Renal cortical epithelial cell (primary cell): ENCODE data around the gene PSTPIP1. TPM values are rescaled to one million over a fixed set of nuclear protein-coding genes. Genes with fewer than 3 reads are reported as not detected.
A peak's percentile ranks its signal among the peaks of the same experiment; 100 is the strongest.

Experiments
- DNase-seq: peaks from one replicate; pipeline ENCODE4 v3.0.0-alpha.2; 2011; ENCODE audit warnings: low read depth
- total RNA-seq: library from RNA; depleted of rRNA; stranded (reverse); fragments of >200 nt; gene quantifications from 2 replicates; pipeline ENCODE4 v1.2.3, GENCODE V29; 2014

Gene PSTPIP1
- total RNA-seq, 1 donor from 2014 or later = not detected

GRCh38 chr15:76998663-76999285, 3.8 kb downstream of the PSTPIP1 start:
- DNase-seq = no peak

GRCh38 chr15:76999996-77000395, 5.1 kb downstream of the PSTPIP1 start:
- DNase-seq = no peak

- DNase-seq = no peak
Observed at GRCh38 chr15:77001351-77001750, 6.4 kb downstream of the PSTPIP1 start.

DNA sequence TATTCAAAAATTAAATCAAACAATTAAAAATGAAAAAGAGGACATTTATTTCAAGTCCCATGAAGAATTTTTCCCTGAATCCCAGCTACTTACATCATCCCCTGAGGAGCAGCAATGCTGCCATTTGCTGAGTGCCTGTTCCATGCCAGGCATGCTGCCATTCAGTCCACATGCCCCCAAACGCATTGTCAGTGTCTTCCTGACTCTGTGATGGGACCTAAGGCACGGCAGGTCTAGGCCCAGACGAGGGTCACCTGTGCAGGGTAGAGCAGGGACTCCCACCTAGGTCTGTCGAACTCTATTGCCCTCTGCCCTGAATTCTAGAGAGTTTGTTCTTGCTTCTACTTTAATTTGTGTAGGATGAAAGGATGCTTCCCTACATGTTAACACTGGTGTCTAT, 7.0 kb downstream of the PSTPIP1 start:
- DNase-seq = no peak

GRCh38 chr15:77002436-77002835, 7.5 kb downstream of the PSTPIP1 start:
- no peak for DNase-seq

DNA sequence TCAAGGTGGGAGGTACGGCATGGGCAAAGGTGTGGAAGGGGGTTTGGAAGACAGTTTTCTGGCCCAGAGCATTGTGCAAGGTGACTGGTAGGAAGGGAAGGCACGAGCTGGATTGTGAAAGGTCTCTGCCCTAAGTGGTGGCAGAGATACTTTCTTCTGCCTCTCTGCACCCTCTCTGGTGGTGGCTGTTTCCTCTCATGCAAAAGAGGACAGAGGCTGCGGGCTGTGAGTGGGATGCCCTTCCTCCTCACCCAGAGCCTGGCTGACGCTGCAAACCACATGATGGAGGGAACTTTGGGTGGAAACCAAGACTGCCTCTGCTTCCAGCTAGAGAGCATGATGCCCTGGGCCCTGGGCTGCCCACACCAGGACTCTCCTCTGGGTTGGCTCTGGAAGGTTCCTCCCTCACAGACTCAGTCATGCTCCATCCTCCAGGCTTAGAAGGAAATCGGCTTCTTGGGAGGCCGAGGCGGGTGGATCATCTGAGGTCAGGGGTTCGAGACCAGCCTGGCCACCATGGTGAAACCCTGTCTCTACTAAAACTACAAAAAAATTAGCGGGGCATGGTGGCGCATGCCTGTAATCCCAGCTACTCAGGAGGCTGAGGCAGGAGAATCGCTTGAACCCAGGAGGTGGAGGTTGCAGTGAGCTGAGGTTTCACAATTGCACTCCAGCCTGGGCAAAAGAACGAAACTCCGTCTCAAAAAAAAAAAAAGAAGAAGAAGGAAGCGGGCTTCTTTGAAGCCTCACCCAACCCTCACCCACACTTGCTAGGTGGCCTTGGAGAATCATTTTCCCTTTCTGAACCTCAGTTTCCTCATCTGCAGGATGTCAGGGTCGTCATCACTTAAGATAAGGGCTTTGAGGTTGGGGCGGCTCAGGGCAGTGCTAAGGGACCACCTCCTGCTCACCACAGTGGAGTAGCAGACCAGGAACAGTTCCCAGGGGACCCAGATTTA, 8.3 kb downstream of the PSTPIP1 start:
- no peak for DNase-seq

DNA sequence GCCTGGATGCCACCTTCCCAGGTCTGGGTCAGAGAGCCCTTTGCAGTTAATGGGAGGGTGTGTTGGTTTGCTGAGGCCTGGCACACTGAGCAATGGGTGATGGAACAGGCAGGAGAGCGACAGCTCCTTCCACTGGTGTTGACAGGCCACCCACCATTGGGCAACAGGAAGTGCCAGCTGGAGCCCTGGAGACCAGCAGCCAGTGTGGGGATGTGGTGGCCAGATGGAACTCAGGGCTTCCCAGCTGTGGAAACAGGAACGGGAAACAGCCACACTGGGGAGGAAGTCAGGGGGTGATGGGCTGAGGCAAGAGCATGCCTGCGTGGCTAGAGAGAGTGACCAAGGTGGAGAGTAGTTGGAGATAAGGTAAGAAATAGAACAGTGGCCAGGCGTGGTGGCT, 9.3 kb downstream of the PSTPIP1 start:
- no peak for DNase-seq

- DNase-seq = no peak
Observed at GRCh38 chr15:77009176-77009575, 14.2 kb downstream of the PSTPIP1 start.

- peak; percentile 6 for DNase-seq
Observed at GRCh38 chr15:77009646-77010311, 14.9 kb downstream of the PSTPIP1 start.

- no peak for DNase-seq
Observed at GRCh38 chr15:77010312-77010686, 15.4 kb downstream of the PSTPIP1 start.

DNA sequence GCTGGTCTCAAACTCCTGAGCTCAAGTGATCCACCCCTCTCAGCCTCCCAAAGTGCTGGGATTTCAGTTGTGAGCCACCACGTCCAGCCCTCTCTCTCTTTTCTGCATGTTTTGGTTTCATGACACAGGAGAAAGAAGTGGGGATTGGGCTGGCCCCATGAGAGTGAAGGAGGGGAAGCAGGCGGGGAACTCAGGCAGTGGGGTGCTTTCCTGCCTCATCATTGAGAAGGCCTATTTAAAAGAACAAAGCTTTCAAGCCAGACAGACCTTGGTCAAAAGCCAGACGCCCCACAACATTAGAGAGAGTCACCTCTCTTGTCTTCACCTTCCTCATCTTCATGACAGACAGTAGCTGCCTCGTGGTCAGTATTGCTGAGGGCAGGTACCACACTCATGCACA, 15.9 kb downstream of the PSTPIP1 start:
- no peak for DNase-seq

- DNase-seq = no peak
Observed at GRCh38 chr15:77012117-77012712, 17.3 kb downstream of the PSTPIP1 start.

DNA sequence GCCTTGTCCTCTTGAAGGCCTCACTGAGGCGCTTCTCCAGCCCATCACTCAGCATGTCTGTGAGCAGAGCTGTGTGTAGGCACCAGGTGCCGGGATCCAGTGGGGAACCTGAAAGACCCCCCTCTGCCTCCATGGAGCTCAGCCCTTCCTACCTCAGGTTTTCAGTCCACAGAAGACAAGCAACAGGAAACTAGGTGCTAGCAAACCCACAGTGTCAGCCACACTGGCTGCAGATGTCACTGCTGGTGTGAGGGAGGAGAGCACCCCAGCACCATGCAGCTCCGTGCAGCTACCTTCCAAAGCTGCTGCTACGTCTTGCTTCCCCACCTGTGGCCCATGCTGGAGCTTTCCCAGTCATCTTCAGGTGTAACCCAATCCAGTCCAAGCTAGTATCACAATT, 17.9 kb downstream of the PSTPIP1 start:
- no peak for DNase-seq

- no peak for DNase-seq
Observed at GRCh38 chr15:77013776-77014131, 18.8 kb downstream of the PSTPIP1 start.

GRCh38 chr15:77014132-77015081, 19.5 kb downstream of the PSTPIP1 start:
- no peak for DNase-seq

DNA sequence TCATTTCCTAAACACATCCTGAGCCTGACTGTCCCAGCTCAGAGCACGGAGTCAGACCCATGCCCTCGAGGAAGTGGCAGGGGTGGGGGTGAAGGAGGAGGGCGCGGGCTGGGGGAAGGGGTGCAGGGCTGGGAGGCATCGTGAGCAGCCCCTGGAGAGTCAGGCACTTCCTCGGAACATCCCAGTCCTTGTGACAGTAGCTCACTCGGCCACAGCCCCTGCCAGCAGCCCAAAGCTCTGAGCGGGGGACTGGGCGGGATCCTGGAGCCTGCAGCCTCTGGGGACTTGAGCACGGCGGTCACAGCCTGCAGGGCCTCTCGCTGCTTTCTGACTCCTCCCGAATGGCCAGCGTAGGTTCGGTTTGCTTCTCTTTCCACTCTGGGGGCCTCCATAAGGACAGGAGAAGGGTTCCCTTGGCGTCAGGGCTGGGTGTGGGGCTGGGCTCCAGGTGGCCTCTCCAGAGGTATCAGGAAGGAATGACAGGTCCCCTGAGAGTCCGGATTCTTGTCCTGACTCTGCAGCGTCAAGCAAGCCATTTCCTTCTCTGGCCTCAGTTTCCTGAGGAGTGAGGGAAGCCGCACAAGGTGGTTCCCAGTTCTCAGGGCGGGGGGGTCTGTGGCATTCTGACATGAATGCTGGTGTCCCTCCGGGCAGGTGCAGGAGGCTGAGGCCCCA, 20.9 kb downstream of the PSTPIP1 start:
- DNase-seq = no peak

- no peak for DNase-seq
Observed at GRCh38 chr15:77016321-77016695, 21.4 kb downstream of the PSTPIP1 start.

DNA sequence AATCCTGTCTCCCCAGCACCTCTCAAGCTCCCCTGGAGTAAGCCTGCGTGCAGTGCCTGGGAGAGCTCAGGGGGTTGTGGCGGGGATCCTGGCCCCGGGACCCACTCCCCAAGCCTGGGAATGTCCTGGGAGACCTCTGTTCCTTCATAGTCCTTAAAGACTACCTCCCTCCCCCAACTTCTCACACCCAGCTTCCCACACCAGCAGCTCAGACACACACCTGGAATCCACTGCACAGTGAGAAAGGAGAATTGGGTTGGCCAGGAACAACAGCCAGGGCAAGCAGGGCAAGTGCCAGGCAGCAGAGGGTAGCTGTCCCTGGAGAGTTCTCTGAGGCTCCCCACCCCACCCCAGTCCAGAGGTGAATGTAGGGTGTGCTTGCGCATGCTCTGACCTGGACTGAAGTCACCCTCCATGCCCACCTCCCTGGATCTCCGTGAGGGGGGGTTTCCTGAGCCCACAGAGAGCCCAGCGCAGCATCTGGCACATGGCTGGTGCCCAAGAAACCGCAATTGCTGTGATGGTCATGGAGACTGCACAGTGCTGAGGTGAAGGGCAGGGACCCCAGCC, 22.2 kb downstream of the PSTPIP1 start:
- no peak for DNase-seq

DNA sequence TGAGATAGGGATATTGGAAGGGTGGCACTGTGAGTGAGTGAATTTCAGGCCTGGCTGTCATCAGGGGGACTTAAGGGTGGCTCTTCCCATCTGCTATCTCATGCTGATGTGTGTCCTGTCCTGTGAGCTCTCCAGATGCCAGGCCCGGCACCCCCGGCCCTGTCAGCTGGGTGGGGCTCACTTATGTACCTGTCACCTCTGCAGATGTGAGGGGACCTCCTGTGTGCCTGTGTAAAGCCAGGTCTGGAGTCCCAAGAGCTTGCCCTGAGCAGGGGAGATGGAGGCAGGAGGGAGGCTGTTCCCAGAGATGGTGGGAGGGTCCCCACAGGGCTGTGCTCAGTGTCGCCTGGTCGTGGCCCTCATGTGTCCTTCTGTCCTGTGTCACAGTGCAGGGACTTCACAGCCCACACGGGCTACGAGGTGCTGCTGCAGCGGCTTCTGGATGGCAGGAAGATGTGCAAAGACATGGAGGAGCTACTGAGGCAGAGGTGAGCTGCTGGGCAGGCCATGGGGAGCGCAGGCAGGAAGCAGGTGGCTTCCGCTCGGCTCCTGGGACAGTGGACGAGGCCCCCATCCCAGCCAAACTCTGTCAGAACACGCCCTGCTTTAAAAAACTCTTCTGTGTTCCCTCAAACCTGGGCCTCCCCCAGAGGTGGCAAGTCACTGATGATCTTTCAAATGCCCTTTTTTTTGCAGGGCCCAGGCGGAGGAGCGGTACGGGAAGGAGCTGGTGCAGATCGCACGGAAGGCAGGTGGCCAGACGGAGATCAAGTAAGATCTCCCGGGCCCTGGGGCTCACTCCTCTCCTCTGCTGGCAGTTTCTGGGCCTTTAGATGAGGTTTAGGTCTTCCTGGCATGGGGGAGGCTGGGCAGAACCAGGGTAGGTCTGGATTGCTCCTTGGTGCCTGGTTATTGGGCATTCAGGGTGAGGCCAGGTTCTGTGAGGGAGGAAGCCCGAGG, 23.1 kb downstream of the PSTPIP1 start:
- no peak for DNase-seq
